Eye (tissue), 1 donor: Measurements from ENCODE around the gene ANO2.
"Not testable (repeated sequence)": the region's sequence is repeated elsewhere in the genome, so short reads cannot be mapped to it uniquely, and the experiment has no call there.

ENCODE experiments used
- DNase-seq: peaks from one replicate; pipeline ENCODE4 v3.0.0-alpha.2; 2015

ANO2 gene

DNA sequence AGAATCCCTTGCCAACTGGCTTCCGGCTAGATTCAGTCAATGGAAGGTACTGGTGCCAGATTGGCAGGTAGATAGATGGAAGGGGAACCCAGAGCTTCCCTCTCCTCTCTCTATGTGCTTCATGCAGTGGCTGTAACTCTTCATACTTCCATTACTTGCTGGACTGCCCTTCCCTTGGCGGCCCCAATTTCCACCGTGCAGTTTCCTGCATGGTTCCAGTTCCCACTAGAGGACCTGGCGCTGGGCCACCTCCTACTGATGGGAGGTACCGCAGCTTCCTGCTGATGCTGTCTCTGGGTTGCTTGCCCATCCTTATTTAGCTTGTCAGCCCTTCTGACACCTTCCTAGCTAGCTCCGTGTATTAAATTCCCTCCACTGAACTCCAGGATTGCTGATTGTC is 226.4 kb downstream of the ANO2 start:
- no peak for DNase-seq

DNA sequence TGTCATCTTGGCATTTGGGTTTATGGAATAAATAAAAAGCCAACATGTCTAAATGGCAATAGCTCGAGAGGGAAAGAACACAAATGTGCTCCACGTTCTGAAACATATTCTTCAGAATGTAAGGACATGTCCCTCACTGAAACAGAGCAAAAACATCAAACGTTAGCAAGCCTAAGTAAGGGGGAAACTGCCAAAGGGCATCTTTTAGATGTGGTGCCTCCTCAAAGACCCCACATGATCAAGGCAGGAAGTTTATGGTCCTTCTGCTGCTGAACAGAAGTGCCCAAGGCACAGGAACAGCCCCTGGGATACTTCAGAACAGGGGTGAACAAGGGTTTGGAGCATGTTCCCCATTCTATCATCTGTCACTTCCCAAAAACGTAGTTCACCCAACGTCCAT is 227.0 kb downstream of the ANO2 start:
- no peak for DNase-seq

DNA sequence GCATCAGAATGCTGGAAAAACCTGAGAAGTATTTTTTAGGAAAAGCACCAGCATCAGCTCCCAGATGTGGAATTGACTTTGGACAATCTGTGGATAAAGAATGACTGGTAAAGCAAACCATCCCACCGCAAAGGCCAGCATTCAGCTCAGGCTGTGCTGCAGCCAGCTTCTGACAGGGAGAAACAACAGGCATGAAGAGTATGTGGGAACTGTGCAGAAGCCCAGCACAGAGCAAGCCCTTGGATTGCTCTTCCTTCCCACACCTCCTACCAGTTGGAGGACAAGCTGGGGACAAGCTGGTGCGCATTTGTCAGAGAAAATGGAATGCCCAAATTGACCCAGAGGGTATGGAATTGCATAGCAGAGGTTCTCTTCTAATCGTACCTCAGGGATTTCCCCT is 228.1 kb downstream of the ANO2 start:
- no peak for DNase-seq

DNA sequence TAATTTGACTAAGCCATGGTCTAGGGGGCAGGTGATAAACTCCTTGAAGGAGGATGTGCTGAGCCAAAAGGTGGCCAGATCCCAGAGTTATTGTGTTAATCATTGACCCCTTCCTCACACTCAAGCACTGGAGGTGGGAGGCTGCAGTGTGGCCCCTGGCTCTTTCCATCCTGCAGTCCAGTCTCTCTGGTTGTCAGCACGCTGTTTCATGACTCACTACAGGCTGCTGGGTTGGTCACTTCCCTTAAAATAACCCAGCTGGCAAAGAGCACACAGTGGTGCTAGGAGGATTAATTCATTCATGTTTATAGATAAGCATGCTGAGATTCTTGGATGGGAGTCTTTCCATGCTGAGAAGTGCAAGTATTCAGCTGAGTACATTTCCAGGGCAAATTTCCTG is 228.9 kb downstream of the ANO2 start:
- DNase-seq, result no peak

DNA sequence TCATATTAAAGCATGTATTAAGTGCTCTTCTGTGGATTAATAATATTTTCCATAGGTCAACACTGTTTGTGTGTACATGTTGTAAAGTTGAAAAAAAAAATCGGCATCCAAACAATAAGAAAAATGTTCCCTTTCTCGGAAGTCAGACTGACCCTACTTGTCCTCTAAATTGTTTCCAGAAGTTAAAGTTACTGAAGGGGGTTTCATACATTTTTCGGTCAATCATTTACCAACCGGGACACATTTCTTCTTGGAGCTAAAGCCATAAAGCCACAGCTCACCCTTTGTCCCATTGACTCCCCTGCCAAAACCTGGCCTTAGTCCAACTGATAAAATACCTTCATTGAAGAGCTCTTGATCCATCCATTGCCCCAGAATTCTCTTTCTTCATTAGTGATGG is 230.0 kb downstream of the ANO2 start:
- no peak for DNase-seq

DNA sequence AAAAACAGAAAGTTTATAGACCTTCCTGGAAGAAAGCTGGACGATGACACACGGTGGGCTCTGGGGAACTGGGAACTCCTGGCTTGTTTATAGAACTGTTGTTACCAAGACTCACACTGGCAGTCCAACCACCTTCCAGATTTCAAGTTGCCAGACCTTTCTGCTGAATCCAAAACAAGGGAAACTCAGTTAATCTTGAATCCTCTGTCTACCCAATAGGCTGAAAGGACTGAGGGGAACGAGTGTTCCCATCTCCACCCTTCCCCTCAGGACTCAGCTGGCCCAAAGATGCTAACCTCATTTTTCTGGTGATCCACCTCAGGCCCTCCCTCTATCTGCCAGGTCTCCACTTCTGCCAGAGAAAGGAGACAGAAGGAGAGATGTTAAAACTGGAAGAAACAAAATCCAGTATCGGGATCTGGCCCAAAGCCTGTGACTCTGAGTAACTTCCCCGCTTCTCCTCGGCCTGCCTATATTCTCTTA is 231.4 kb downstream of the ANO2 start:
- DNase-seq, result no peak

DNA sequence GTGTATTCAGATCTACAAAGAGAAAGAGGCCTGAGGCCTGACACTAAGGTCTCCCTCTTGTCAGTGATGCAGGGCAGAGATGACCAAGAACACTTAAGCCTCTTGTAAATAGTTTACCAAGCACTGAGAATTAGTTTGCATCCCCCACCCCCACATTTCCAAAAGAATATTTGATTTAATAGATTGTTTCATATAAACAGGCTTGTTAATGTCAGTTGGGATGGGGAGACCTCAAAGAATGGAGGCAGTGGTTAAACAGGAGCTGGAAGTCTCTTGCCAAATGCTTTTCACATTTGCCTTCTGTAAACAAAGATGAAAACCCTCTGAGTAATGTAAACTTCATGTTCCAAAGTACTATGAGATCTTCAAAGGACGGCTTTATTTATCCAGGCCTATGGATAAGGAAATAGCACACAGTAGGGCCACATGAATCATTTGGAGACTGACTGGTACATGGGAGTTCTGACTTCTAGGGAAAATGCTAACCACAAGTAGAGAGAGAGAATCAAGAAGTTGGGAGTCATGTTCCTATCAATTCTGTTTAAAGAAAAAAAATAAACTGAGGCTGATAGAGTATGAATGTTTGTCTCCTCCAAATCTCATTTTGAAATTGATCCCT is 234.7 kb downstream of the ANO2 start:
- DNase-seq, result no peak

DNA sequence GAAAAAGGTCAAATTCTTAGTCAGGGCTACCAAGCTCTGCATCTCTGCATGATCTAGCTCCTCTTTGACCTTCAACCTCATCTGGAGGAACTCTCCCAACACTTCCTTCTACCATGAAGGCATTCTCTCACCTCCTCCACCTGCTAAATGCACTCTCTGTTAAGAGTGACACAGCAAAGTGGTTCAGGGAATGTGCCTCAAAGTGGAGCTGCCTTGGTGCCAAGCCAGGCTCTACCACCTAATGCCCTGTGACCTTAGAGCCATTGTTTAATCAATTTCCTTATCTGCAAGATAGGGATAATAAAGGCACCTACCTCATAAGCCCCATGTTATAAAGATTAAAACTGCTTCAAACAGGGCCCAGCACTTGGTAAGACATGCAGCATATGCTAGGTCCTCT is 236.7 kb downstream of the ANO2 start:
- DNase-seq, result no peak

DNA sequence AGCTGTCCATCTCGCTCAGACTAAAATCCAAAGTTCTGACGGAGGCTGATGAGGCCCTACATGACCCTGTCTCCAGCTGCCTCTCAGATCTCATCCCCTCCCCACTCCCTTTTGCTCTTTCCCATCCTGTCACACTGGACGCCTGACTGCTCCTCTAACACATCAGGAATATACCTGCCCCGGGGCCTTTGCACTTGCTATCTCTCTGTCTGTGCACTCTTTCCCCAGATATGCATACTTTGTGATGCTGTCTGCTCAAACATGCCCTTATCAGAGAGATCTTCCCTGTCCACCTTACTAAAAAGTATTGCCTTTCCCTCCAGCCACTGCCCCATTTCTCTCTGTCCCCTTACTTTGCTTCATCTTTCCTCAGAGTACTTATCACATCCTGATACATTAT is 238.8 kb downstream of the ANO2 start:
- DNase-seq, result no peak

DNA sequence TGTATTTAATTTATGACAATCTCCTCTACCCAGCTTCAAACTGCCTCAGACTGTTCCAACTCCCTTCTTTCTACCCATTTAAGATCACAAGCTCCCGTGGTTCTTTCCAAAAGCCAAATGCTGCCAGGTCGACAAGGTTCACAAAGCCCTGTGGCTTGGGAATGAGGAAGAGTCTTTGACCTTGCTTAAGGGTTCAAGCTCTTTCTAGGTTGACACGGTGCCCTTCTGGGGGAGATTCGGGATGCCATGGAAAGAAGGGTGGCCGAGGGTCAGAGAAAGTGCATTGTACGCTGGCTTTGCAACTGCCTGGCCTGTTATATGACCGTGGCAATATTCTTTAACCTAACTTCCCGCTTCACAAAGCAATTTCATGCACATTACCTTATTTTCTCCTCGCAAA is 239.3 kb downstream of the ANO2 start:
- DNase-seq, result no peak

DNA sequence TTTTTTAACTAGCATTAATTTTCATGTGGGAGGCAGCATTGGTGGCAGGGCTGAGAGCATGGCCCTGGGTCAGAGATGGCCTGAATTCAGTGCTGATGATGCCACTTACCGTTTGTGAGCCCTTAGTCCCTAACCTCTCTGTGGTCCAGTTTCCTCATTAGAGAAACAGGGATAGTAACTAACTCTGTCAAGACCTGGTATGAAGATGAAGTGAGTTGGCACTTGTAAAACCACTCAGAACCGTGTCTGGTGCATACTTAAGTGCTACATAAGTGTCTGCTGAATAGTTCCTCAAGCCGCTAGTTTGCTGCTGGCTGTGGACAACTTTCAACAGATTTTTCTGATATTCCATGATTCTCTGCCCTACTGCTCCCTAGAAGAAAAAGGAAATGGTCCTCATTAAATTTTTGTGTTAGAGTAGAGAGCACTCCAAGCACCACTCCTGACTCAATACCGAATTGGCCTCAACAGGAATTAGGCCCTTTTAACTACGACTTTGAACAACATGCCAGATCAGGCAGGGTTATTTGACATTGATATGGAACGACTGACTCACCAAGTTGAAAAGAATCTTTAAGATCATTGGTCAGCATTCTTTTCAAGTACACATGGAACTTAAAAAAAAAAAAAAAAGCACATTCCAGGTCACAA is 250.2 kb downstream of the ANO2 start:
- peak; percentile 35 for DNase-seq

DNA sequence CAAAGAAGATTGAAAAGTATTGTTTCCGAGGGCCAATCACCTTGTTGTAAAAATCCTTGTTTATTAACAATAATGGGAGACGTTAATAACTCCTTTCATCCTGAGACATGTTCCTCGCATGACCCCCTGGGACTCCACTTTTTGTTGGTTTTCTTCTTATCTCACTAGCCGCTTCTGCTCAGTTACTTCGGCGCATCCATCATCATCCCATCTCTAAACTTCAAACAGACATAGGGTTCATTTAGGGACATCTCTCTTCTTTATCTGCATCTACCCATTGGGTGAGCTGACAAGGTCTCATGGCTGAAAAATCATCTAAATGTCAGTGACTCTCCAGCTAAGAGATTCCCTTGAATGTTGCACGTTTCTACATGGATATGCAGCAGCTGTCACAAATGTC is 252.2 kb downstream of the ANO2 start:
- no peak for DNase-seq

DNA sequence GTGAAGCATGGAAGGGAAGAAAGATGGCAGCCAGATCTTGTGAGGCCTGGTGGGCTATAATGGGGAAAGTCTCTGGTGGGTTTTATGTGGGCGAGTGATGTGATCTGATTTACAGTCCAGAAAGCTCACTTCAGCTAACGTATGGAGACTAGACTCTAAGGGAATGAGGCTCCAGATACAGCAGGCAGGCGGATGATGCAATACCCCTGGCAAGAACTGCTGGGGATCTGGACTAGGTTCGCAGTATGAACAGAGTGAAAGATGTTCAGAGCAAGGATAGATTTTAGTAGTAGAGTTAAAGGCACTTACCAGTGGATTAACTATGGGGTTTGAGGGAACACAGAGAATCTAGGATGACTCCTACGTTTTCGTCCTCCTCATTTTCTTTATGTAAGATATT is 253.1 kb downstream of the ANO2 start:
- DNase-seq, result no peak

DNA sequence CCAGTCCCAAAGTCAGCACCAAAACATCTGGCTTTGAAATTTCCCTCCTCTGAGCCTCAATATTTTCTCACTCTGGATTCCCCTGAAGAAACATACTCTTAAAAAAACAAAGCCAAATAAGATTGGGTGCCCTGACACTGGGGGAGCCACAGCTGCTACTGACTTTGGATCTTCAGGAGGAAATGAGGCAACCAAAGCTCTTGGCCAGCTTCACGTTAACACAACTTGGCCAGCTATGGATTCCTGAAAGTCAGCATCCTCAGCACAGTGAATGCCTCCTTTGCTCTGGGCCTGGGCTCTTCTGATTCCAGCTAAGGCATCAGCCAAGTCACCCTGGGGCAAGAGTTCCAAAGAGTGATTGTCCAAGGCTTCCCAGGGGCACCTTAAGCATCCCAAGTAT is 254.8 kb downstream of the ANO2 start:
- DNase-seq, result no peak

DNA sequence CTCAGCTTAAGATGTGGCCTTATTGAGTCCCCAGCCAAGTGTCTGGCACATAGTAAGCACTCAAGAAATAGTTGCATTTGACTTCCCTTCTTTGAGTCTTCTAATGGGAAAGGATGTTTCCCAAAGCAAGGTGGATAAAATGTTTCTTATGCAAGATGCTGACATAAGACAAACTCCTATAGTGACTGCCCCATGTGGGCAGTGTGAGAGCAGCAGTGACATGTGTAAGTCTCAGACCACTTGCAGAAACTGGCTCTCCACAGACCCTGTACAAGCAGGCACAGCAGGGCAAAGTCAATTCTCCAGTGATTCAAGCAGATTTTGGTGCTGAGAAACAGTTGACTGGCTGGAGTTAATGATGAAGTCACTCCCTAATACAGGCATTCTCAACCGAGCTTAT is 255.3 kb downstream of the ANO2 start:
- no peak for DNase-seq

DNA sequence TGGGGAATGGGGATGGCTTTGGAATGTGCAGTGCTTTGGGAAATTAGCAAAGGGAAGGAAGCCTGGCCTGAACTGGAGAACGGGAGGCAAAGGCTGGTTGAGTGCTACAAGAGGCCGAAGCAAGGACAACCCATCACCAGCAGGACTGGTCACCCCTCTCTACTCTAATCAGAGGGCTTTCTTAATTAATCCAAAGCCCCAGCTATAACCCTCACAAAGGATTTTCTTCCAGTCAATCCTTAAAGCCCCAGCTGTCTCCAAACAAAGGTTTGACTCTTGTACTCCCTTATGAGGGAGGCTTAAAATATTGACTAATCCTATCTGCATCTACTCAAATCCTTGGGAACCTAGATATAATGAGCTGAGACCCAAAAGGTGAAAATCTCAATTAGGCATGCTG is 256.8 kb downstream of the ANO2 start:
- peak; percentile 50 for DNase-seq

DNA sequence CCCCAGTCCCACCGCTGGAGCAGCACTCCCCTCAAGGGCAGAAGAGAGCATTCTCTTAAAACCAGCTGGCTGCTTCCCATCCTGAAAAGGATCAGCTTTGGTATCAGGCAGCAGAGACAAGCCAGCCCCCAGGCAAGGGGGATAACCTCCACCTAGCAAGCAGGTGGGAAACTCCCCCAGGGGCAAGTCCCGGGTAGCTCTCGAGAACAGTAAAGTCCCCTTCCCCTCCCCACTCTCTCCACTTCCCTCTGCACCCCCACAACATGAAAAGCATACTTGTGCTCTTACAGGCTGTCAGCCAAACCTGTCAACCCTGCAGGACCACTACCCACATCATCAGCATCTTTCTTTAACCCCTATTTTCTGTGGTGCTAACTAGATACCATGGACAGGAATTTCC is 259.1 kb downstream of the ANO2 start:
- no peak for DNase-seq

DNA sequence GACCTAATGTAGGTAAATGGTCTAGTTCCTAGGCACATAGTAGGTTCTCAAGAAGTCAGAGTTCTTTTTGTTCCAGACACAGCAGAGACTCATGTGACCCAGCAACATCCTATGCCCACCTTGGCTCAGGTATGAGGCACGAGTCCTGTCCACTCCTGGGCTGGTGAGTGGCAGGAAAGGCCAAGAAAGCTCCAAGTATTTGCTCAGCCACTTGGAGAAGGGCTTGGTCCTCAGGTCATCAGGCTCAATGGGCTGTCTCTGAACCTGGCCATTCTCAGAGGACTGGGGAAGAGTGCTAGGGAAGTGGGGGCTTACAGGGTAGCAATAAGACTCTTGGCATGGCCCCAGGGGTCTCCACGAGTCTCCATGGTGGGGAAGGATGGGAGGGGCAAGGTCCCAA is 260.1 kb downstream of the ANO2 start:
- DNase-seq, result no peak

DNA sequence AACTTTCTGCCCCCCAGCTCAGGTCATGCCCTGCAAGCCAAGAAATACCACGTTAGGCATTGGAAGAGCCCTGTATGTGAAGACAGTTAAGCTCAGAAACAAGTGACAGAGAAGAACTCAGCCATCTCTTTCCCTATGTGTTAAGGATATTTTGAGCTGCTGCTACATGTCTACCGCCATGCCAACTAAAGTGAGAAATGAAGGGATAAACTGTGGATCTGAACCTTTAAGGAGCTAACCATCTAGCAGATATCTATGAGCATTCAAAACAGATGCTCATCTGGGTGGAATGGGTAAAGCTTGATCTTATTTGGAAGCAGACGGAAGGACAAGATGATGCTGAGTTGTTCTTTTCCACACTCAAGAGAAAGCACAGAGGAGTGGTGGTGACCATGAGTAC is 262.5 kb downstream of the ANO2 start:
- no peak for DNase-seq

DNA sequence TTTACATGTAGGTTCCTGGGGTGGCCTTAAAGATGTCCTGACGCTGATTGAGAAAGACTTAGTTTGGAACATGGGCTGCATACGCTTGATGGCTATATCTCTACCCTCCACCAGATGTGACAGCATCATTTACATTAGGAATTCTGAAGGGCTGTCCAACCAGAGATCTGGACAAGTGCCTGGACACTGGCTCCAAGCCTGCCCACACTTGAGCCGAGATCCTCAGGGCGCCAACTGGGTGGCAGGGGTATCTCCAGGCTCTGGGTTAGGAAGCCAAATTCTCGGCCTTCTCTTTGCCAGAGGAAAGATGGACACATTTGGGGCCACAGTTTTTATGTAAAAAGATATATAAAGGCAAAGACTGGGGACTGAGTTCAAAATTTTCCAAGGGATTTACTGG is 266.9 kb downstream of the ANO2 start:
- DNase-seq, result no peak

DNA sequence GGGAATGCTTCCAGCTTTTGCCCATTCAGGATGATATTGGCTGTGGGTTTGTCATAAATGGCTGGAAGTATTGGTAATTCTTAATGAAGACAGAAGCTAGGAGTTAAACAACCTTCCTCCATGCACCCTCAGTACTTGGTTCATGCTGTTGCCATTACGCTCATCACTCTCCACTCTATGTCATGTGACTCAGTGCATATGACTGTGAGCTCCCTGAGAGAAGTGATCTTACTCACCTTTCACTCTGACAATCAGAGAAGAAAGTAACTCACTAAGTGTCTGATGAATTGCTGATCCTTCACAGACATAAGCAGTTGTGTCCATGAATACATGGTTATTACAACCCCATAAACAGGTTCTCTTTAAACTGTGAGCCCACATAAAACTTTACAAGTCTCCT is 275.4 kb downstream of the ANO2 start:
- not testable (repeated sequence) for DNase-seq

DNA sequence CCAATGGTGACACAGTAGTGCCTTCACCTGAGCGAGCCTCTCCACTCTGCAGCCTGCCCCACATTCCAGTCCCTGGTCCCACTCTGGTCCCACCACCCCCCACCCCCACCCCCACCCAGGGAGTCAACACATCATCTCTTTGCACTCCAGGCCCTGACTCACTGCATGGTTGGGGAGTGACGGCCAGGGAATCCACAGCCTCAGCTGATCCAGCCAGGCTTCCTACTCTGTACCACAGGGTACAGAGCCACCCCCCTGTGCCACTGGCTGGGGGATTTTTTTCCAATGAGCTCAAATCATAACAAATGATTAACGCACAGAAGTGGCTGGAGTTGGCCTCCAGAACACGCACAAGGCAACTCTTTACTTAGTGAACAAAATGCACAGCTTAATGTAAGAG is 279.4 kb downstream of the ANO2 start:
- no peak for DNase-seq

DNA sequence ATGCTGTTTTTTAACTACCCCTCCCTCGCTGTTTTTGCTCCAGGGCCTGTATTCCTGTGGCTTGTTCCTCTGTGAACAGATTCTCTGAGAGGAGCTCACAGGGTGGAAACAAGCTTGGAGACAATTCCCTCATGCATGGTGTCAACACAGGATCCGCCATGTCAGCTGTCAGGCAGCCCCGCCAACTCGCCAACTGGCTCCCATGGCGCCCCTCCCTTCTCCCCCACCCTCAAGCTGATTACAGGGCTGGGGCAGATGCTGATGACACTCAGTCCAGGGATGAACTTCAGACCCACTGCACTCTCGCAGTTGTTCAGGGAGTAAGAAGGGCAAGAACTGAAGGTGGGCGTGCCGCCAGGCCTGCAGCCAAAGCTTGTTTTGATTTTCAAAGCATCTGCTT is 283.2 kb downstream of the ANO2 start:
- DNase-seq, result no peak

DNA sequence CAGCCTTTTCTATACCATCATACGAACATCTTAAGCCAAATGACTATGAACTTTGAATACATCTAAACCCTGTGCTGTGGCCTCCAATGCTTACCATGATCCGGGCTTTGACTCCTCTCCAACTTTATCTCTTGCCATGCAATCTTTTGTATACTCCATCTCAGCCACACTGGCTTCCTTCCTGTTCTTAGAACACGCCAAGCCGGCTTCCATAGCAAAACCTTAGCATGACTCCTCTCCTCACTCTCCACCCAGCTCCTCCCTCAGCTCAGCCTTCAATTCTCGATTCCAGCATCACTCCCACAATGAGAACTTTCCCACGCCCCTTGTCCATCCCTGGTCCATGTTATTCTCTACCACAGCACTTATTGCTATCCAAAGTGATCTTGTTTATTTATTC is 284.8 kb downstream of the ANO2 start:
- no peak for DNase-seq

DNA sequence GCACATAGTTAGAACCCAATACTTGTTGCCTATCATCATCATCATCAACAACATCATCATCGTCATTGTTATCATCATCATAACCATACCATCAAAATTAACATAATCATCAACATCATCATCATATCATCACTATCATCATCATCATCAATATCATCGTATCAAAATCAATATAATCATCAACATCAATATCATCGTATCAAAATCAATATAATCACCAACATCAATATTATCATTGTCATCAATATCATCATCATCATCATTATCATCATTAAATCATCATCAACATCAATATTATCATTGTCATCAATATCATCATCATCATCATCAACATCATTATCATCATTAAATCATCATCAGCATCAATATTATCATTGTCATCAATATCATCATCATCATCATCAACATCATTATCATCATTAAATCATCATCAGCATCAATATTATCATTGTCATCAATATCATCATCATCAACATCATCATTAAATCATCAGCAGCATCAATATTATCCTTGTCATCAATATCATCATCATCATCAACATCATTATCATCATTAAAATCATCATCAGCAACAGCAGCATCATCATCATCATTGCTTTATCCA is 286.6 kb downstream of the ANO2 start:
- DNase-seq, result not testable (repeated sequence)
